ENCODE results near the gene BRD3OS.
A peak's percentile ranks its signal among the peaks of the same experiment; 100 is the strongest.

Gene BRD3OS

DNA sequence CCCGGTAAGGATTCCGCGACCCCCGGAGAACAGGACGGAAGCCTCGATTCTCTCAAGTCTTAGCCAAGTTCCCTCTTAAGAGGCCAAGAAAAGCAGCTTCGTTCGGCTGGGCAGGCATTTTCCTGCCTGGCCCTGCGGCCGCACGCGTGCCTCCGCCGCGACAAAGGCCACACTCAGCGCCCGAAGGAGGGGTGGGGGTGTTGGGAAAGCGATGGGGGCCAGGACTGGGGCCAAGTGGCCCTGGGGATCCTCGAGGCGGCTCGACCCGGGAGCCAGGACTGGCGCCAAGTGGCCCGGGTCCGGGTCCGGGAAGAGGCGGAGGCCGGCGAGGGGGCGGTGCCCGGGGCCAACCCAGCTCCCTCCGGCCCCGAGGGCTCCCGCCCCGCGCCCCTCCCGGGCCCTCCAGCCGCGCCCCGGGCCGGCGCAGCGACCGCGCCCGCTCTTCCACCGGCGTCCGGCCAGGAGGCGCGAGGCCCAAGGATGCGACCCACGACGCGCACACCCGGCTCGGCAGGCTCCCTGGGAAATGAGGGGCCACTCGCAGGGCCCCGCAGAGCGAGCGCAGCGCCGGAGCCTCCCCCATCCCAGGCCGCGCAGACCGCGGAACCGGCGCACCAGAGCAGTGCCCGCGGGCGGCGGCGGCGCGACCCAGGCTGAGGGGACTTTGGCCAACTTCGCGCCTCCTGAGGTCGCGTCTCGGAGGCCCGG lies 33.9 kb upstream of the BRD3OS start:
- peak overlapping the region; percentile 16 for H3K9ac ChIP-seq (ENCODE audit: low read depth, low read length)
- no peaks in the 10 kb centered on the region for H3K27me3 ChIP-seq (ENCODE audit: control insufficient read depth, insufficient read depth, low read length)
- no peaks in the 10 kb centered on the region for H3K9me3 ChIP-seq (ENCODE audit: control insufficient read depth, insufficient read depth, low read length)
- peak overlapping the region; percentile 76 for H3K4me3 ChIP-seq (ENCODE audit: low read depth, low read length)
- peaks cover 2% of the 10 kb centered on the region for H3K4me1 ChIP-seq (ENCODE audit: control insufficient read depth, insufficient read depth, low read length)
- no peaks in the 10 kb centered on the region for H3K36me3 ChIP-seq (ENCODE audit: control insufficient read depth, insufficient read depth, low read length)

DNA sequence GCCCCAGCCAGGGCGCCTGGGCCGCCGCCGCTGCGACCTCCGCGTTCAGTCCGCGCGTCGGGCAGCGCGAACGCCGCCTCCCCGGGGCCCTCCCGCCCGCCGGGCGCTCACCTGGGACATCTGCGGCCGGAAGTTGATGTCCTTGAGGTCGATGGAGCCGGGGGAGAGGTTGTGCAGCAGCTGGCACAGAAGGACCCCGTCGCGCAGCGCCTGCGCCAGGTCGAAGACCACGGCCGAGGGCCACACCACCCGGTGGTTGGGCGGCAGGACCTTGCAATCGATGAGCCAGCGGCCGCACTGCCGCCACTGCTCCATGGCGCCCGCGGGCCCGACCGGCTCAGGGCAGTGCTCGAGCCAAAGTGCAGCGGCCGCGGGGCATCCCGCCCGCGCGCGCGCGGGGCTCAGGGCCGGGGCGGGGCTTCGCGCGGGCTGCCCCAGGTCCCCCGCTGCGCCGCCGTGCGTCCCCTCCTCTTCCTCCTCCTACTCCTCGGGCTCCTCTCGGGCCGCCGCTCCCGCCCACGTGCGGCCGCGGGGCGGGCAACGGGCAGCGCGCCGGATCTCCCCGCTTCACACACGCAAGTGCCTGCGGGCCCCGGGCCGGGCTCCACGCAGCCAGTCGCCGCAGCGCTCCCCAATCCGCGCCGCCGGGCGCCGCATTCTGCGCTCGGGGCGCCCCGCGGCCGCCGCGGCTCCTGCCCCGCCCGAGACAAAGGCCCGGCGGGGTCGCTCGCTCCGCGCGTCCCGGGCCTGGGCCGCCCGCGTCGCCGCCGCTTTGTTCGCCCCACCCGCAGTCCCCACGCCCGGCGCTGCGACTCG lies 33.1 kb upstream of the BRD3OS start, which contains the start of gene VAV2:
VAV2 (minus strand) TSS at position 361 of the 816 bp plus-strand sequence; CDS start at position 315, 46 bp downstream.
- Histone ChIP-seq H3K4me1 (ENCODE audit: control insufficient read depth, insufficient read depth, low read length) (peaks cover 2% of the 10 kb centered on the region), H3K9me3 (ENCODE audit: control insufficient read depth, insufficient read depth, low read length) (no peaks in the 10 kb centered on the region), H3K36me3 (ENCODE audit: control insufficient read depth, insufficient read depth, low read length) (no peaks in the 10 kb centered on the region), H3K4me3 (ENCODE audit: low read depth, low read length) (peak within 1 kb of the TSS; percentile 76), H3K27me3 (ENCODE audit: control insufficient read depth, insufficient read depth, low read length) (no peaks in the 10 kb centered on the region), H3K9ac (ENCODE audit: low read depth, low read length) (peak within 1 kb of the TSS; percentile 16)

DNA sequence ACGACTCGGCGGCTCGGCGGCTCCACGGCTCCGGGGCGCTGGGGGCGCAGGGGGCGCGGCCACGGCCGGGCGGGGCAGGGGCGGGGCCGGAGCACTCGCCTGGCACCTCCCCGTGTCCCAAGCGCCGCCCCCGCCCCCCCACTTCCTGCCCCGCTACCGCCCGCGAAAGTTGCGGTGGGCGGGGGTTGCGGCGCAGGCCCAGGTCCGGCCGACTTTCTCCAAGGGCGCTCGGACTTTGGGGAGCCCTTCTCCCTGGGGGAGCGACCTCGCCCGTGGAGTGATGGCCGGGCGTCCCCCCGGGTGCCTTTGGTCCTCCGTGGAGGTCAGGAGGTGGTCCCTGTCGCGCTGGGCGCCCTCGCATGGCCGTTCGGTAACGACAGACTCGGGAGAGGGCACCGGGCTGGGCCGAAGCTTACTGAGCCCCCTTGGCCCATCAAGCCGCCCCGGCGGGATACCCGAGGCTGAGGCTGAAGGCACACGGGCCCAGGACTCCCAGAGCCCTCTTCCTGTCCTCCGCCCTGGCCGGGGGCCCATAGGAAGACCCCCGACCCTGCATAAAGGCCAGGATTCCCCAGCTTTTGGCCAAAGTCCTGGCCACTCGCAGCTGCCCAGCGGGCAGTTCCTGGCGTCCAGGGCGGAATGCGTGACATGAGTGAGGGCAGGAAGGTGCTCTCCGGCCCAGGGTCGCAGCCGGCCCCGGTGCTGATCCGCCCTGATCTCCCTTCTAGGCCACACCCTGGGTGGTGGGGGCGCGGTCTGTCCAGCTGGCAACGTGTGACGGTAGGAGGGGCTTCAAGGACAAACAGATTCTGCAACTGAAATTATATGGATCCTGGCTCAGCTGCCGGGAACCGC lies 32.3 kb upstream of the BRD3OS start:
- H3K4me1 ChIP-seq (ENCODE audit: control insufficient read depth, insufficient read depth, low read length), result peaks cover 2% of the 10 kb centered on the region
- peak overlapping the region; percentile 14 for H3K9ac ChIP-seq (ENCODE audit: low read depth, low read length)
- H3K4me3 ChIP-seq (ENCODE audit: low read depth, low read length), result peak overlapping the region; percentile 76
- no peaks in the 10 kb centered on the region for H3K9me3 ChIP-seq (ENCODE audit: control insufficient read depth, insufficient read depth, low read length)
- no peaks in the 10 kb centered on the region for H3K27me3 ChIP-seq (ENCODE audit: control insufficient read depth, insufficient read depth, low read length)
- no peaks in the 10 kb centered on the region for H3K36me3 ChIP-seq (ENCODE audit: control insufficient read depth, insufficient read depth, low read length)

DNA sequence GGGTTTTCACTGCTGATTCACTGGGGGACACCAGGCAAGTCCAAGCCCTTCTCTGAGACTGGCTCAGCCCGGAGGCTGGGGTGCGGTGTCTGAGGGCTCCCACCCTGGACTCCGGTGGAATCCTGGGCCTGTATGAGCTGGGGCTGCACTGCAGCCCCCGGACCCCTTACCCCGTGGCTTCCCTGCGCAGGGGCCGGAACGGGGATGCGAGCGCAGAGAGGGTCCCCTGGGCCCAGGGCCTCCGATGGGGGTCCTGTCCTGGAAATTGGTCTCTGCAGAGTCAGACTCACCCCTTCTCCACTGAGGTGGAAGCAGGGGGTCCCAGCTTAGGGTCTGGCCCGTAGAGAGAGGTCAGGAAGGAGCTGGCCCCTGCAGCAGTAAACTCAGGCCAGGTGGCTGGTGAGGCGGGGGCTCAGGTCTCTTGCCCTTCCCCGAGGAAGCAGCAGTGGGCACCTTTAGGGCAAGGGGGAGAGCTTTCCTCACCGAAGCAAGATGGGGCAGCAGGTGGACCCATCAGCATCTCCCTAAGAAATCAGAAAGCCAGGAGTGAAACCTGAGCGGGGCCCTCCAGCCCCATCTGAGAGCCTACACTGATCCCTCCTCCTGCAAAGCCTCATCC lies 31.5 kb upstream of the BRD3OS start:
- H3K27me3 ChIP-seq (ENCODE audit: control insufficient read depth, insufficient read depth, low read length), result no peaks in the 10 kb centered on the region
- no peaks in the 10 kb centered on the region for H3K4me1 ChIP-seq (ENCODE audit: control insufficient read depth, insufficient read depth, low read length)
- H3K9me3 ChIP-seq (ENCODE audit: control insufficient read depth, insufficient read depth, low read length), result no peaks in the 10 kb centered on the region
- H3K9ac ChIP-seq (ENCODE audit: low read depth, low read length), result no peak overlapping the region
- no peaks in the 10 kb centered on the region for H3K36me3 ChIP-seq (ENCODE audit: control insufficient read depth, insufficient read depth, low read length)
- H3K4me3 ChIP-seq (ENCODE audit: low read depth, low read length), result peak overlapping the region; percentile 64

DNA sequence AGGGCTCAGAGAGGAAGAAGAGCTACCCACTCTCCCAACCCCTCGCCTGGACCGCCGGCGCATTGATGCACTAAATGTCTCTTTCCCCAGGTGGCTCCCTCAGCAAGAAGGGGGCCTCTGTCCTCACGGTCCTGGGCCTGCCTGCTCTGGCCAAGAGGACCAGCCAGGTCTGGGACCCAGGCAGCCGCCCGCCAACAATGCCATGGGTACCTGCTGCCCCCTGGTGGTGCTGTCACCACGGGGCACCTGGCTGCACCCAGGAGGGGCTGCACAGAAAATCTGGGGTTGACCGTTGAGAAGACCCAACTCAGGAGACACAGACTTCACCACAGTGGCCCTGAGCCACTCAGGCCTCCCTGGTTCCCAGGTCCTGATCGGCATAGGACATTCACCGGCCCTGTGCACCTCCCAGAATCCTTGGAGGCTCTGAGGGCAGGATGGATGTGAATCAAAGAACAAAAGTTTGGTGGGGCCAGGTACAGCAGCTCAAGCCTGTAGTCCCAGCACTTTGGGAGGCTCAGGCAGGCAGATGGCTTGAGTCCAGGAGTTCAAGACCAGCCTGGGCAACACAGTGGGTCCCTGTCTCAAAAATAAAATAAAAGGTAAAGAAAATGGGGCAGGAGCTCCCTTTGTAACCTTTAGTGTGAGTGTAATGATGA lies 30.8 kb upstream of the BRD3OS start:
- no peaks in the 10 kb centered on the region for H3K36me3 ChIP-seq (ENCODE audit: control insufficient read depth, insufficient read depth, low read length)
- H3K27me3 ChIP-seq (ENCODE audit: control insufficient read depth, insufficient read depth, low read length), result no peaks in the 10 kb centered on the region
- no peak overlapping the region for H3K4me3 ChIP-seq (ENCODE audit: low read depth, low read length)
- no peak overlapping the region for H3K9ac ChIP-seq (ENCODE audit: low read depth, low read length)
- H3K9me3 ChIP-seq (ENCODE audit: control insufficient read depth, insufficient read depth, low read length), result no peaks in the 10 kb centered on the region
- no peaks in the 10 kb centered on the region for H3K4me1 ChIP-seq (ENCODE audit: control insufficient read depth, insufficient read depth, low read length)

DNA sequence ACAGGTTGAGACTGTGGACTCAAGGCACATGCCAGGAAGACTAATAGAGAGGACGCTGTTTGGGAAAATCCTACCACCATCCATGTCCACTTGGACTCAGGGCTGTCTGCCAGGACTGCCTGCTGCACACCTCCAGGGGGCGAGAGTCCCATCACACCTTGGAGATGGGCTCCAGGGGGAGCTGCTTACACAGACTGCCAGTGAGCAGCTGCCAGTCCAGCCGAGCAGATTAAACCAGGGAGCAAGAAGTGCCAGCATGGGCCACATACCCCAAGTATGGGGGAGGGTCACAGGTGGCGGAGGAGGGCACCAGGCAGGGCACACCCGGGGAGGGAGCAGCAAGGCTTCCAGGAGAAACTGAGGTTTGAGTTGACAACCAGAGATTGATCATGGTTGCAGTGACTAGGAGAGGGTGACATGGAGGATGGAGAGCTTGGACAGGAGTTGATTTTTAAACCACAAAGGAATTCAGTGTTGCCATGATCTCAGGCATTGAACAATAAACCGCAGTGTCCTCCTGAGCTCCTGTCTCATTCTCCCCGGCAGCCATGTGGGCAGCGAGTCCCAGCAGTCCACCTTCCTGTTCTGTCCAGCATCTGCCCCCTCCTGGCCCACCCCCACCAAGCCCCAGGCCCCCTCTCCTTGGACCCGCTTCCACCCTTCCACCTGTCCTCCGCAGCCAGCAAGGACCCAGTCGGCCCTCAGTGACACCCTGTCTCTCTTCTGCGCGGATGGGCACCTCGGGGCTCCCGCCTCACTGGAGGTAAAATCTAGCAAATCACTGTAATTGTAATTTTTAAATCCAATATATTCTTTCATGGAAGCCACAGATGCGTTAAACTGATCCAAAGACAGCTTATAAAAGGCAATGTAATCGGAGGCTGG lies 30.0 kb upstream of the BRD3OS start:
- H3K4me3 ChIP-seq (ENCODE audit: low read depth, low read length), result no peak overlapping the region
- no peak overlapping the region for H3K9ac ChIP-seq (ENCODE audit: low read depth, low read length)
- no peaks in the 10 kb centered on the region for H3K9me3 ChIP-seq (ENCODE audit: control insufficient read depth, insufficient read depth, low read length)
- no peaks in the 10 kb centered on the region for H3K27me3 ChIP-seq (ENCODE audit: control insufficient read depth, insufficient read depth, low read length)
- H3K36me3 ChIP-seq (ENCODE audit: control insufficient read depth, insufficient read depth, low read length), result no peaks in the 10 kb centered on the region
- H3K4me1 ChIP-seq (ENCODE audit: control insufficient read depth, insufficient read depth, low read length), result no peaks in the 10 kb centered on the region

DNA sequence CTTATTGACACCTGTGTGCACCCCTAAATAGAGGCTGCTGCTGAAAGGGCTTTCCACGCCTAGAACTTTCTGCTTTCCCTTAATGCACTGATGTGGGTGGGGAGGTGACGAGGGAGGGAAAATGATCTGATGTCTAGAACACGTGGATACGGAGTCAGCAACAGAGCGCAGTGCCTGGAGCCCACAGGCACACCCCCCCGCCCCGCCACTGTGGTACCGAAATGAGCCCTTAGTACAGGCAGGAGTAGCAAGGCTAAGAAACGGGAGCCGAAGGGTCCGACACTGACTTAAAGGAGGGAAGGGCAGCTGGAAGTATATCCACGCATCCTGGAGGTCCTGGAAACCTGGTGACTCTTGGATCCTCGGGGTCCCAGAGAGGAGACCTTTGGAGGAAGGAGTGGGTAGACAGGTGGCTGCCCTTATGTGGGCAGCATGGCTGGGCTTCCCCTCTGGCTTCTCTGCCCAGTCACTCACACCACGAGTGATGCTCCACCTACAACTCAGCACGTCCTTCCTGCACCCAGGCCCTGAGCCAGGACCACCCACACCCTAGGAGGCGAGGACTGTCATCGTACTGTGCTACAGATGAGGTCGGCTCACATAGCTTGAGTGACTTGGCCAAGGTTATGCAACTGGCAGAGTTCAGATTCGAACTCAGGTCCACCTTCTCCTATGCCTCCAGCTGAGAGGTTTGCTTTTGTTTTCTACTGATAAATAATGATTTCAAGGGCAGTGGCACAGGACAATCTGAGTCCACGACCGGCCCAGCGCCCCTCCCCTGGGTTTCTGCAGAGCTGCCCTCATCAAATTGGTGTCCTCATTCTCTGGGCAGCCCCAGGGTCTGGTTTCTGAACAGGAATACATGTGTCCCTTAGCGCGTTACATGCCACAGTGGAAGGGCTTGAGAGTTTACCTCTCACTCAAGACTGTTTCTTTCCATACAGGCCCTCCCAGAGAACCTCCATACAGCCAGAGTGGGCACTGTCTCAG lies 28.5 kb upstream of the BRD3OS start:
- Histone ChIP-seq H3K9ac (ENCODE audit: low read depth, low read length) (no peak overlapping the region), H3K36me3 (ENCODE audit: control insufficient read depth, insufficient read depth, low read length) (no peaks in the 10 kb centered on the region), H3K4me1 (ENCODE audit: control insufficient read depth, insufficient read depth, low read length) (no peaks in the 10 kb centered on the region), H3K27me3 (ENCODE audit: control insufficient read depth, insufficient read depth, low read length) (no peaks in the 10 kb centered on the region), H3K9me3 (ENCODE audit: control insufficient read depth, insufficient read depth, low read length) (no peaks in the 10 kb centered on the region), H3K4me3 (ENCODE audit: low read depth, low read length) (no peak overlapping the region)

DNA sequence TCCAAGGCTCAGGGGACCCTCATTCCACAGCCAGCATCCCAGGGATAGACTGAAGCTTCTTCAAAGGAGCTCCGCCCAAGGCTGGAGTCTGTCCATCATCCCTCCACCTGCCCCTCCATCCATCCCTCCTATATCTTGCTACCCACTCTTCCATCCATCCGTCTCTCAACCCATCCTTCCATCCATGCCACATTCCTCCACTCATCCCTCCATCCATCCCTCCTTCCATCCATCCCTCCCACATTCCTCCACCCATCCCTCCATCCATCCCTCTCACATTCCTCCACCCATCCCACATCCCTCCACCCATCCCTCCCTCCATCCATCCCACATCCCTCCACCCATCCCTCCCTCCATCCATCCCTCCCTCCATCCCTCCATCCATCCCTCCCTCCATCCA lies 27.7 kb upstream of the BRD3OS start:
- H3K9ac ChIP-seq (ENCODE audit: low read depth, low read length), result no peak overlapping the region
- H3K27me3 ChIP-seq (ENCODE audit: control insufficient read depth, insufficient read depth, low read length), result no peaks in the 10 kb centered on the region
- H3K4me3 ChIP-seq (ENCODE audit: low read depth, low read length), result no peak overlapping the region
- H3K4me1 ChIP-seq (ENCODE audit: control insufficient read depth, insufficient read depth, low read length), result no peaks in the 10 kb centered on the region
- H3K9me3 ChIP-seq (ENCODE audit: control insufficient read depth, insufficient read depth, low read length), result no peaks in the 10 kb centered on the region
- no peaks in the 10 kb centered on the region for H3K36me3 ChIP-seq (ENCODE audit: control insufficient read depth, insufficient read depth, low read length)

DNA sequence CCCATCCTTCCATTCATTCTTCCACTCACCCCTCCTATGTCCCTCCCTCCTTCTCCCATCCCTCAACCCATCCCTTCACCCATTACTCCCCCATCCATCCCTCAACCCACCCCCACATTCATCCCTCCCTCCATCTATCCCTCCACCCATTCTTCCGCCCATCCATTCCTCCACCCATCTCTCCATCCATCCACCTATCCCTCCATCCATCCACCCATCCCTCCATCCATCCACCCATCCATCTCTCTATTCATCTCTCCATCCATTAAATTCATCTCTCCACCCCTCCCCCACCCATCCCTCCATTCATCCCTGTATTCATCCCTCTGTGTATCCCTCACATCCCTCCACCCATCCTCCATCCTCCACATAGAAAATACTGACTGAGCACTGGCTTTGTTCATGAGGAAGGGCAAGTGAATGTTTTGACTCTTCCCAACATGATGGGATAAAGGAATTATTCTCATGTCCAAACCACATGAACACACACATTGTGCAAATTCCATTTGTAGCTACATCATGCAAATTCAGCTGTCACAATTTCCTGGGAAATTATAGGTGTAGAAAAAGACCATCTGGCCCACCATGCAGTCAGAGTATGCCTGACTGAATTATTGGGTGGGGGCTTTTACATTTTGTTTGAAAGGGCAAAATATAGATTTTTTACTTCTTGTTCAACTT lies 26.2 kb upstream of the BRD3OS start:
- H3K9me3 ChIP-seq (ENCODE audit: control insufficient read depth, insufficient read depth, low read length), result no peaks in the 10 kb centered on the region
- no peaks in the 10 kb centered on the region for H3K36me3 ChIP-seq (ENCODE audit: control insufficient read depth, insufficient read depth, low read length)
- no peak overlapping the region for H3K4me3 ChIP-seq (ENCODE audit: low read depth, low read length)
- no peak overlapping the region for H3K9ac ChIP-seq (ENCODE audit: low read depth, low read length)
- no peaks in the 10 kb centered on the region for H3K4me1 ChIP-seq (ENCODE audit: control insufficient read depth, insufficient read depth, low read length)
- H3K27me3 ChIP-seq (ENCODE audit: control insufficient read depth, insufficient read depth, low read length), result no peaks in the 10 kb centered on the region
